GM20431 (cell line): Measurements from ENCODE around the gene BCL2.

ENCODE experiments used
- in situ Hi-C: fragments of 300-500 bp; cut with MseI, MboI; formaldehyde crosslinking; loops from one replicate; pipeline ENCODE4 v1.15.0; 2020; ENCODE audit warnings: low sequenced_read_pairs; ENCODE audit not compliant: unreplicated experiment

BCL2 gene

DNA sequence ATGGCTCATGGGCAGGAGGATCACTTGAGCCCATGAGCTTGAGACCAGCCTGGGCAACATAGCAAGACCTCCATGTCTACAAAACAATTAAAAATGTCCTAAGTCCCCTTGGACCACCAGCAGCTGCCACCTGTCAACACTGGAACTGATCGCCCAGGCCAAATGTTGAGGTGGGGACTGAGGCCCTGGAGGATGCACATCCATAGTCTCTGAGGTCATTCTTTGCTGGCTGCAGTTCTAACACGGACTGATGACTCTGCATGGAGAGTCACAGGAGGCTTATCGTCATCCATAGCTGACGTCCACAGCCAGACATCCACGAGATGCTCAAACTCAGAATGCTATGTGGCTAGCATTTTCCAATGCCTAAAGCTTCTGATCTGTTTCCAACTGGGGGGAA is 151.3 kb downstream of the BCL2 start:
- in situ Hi-C loops = no loop called here

DNA sequence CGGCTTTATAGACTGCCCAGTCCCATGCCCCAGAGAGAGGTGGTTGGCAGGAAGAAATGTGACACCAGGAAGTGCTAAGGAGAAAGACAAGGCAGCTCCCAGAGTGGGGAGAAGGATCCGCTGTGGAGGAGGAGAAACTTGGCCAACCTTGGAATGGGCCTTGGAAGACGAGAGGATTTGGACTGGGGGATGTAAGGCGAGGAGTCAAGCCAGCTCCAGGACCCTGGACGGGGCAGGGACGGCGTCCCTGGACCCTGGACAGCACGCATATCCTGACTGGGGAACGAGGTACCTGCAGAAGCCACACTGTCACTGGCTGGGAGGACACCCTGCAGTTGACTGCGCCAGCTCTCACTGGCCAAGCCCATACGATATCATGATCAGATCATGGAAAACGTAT is 153.4 kb downstream of the BCL2 start:
- in situ Hi-C loops = no loop called here

DNA sequence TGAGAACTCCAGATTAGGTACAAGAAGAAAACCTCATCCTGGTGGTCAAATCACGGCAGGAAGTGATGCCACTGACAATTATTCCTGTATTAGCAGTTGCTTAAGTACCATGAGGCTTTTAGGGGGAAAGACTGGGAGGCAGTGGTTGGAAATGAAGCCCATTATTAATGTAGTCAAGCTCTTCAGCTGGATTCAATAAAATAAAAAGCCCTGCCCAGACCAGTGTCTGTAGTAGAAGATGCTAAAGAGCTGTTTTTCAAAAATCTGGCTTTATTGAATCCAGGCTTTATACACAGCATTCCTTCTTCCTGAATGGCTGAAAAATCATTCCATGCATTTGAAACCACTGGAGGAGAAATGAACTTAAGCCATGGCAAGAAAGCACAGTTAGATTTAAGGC is 155.2 kb downstream of the BCL2 start:
- in situ Hi-C loops = no loop called here

DNA sequence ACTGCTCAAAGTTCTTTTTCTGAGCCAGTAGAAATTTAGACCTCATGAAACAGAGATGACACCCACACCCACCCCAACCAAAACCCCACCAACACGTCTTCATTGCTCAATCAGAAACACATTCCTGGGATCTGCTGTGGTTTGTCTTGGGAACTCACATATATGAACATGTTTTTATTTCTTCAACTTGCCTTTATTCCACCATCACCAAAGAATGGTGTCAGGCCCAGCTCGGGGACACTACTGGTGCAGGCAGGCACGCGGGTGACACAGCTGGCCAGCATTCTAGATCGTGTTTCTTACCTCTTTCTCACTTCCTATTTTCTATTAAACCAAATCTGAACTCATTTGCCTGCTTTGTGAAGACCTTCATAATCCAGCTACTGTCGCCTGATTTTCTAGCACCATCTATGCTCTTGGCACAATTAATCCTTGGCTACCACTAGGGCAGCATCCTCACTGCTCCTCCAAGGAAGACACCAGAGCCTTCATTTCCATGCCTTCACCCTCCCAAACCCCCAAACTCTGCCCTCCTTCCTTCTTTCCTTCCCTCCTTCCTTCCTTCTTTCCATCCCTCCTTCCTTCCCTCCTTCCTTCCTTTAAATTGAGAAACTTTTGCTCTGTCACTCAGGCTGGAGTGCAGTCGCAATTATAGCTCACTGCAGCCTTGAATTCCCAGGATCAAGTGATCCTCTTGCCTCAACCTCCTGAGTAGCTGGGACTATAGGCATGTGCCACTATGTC is 157.1 kb downstream of the BCL2 start:
- in situ Hi-C loops = no loop called here

DNA sequence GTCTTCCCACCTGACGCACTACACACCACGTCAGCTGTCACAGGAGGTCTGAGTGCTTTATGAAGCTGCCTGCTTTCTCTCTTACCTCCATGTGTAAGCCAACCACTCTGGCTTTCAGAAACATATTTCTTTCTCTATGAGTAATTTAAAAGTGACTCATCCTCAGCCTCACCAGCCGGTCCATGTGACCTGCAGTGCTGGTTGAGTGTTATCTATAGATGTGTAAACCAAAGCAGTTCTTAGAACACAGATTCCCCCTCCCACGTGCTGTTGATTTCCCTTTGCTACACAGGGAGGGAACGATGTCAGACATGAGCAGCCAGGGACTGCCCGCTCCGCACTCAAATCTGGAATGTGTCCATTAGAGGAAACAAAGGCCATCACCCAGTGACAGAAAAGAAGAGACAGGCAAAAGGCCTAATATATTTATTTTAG is 157.8 kb downstream of the BCL2 start:
- in situ Hi-C loops = no loop called here

DNA sequence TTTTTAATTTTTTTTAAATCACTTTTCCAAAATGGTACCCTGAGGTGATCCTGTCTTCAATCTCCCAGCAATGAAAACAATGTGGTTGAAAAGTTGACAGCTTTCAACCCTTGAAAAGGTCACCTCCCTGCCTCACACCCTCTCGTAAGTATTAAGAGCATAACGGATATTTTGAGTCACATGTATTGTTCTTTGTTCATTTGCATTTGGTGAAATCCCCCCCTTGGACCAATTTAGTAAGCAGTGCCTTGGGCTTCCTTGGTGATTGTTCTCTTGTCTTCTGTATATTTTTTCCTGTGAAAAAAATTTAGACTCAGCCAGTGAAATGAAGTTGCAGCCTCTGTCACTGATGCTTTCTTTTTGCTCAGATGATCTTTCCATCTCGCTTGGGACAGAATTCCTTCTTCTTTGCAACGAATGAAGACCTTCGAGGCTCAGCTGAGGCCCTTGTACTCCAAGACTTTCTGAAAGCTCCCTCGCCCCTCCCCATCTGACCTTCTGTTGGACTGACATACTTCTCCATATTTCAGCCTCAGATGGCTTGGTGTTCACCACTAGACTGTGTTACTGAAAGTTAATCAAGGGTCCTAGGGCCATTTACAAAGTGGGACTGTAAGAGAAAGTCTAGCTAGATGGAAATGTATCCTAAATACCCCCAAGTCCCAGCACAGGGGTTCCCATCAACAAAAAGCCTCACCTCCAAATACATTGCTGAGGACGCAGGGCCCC is 158.4 kb downstream of the BCL2 start:
- in situ Hi-C loops = no loop called here

DNA sequence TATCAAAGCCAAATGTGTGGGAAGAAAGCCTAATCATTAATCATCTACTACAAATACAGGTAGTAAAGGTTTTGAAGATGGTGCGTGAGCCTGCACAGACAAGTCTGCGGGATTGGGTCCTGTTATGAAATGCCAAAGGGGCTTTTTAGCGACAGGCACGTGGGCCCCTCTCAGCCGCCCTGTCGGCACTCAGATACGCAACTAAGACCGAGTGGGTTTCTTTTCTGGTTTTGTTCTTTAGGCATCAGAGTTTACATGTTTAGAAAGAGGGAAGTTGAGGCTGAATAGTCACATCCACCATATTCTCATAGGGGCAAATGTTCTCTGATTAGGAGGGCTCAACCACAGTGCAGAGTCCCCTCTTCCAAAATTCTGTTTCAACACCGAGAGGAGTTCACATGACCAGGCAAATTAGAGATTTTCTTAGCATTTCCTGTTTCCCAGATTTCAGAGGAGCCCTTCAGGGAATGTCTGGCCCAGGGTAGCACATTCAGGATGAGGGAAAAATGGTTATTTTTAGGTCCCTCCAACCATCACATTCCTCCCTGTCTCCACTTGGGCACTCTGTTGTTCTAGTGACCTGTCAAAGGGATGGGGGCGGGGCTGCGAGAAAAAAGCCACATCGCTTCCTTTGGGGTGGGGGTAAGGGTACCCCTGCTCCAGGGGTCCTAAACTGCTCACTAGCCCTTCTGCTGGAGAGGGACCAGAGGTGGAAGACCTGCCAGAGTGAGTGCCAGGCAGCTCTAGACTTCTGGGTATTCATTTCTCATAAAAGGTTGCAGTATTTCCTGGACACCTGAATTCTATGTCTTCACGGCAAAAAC is 159.2 kb downstream of the BCL2 start:
- in situ Hi-C loops = no loop called here

DNA sequence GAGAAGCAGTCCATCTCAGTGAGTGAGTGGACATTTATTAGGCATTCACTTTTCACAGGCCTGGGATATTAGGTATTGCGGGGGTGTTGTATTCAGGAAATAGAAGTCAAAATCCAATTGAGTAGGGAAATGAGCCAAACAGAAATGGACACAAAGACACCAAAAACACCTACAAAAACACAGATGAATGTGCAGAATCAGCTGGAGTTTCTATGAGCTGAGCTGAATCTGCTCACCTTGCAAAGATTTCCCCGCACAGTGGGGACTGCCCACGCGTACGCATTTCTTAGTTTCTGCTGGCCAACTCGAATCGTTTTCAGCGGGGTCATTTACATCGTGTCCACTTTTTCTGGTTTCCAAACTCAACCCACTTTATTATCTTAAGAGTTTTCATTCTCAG is 160.0 kb downstream of the BCL2 start:
- in situ Hi-C loops = no loop called here

DNA sequence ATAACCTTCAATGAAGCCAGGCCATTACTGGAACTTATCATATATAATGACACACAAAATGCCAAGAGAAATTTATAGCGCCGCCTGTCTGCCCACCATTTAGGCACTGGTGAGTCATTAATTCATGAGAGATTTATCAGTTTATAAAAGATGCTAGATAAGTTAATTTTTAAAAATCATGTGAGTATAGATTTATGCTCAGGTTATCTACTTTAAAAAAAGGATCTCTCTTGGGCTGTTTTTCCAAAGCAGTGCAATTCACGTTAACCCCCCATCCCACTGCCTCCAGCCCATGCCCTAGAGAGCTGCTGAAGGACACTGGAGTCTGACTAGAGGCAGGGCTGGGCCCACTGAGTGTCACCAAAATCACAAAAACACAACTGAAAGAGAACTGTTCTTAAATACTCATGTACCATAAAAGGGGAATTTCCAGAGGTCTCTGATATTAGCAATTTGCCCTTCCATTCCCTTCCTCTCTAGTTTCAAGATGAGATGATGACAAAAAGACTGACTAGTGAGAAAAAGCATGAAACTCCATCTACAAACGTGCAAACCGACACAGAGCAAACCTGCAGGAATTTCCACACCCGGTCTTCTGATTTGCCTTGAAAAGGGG is 160.8 kb downstream of the BCL2 start:
- in situ Hi-C loops = no loop called here

DNA sequence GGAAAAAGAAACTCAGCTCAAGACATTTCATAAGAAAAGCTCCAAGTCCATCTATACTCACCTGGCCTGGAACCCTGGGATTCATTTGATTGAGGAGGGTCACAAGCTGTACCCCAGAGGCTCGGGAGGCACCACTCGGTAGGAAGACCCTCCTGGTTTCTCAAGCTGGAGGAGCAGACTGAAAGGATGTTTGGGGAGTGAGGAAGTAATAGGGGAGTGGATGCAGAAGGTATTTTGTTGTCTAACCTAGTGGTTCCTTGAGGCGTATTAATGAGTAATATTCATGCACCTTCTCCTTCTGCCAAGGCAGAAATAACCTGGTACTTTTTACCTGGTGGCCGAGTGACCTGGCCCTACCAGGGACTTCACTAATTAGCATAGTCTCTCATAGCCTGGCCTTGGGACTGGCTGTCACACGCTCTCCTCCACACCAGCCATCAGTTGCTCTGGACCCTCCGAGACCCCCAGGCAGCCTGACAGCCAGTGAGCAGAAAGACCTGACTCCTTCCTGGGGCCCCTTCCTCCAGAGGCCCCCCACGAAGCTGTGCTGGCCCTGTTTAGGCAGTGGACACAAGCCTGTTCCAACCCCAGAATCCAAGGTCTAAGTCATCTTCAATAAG is 161.4 kb downstream of the BCL2 start:
- in situ Hi-C loops = no loop called here

DNA sequence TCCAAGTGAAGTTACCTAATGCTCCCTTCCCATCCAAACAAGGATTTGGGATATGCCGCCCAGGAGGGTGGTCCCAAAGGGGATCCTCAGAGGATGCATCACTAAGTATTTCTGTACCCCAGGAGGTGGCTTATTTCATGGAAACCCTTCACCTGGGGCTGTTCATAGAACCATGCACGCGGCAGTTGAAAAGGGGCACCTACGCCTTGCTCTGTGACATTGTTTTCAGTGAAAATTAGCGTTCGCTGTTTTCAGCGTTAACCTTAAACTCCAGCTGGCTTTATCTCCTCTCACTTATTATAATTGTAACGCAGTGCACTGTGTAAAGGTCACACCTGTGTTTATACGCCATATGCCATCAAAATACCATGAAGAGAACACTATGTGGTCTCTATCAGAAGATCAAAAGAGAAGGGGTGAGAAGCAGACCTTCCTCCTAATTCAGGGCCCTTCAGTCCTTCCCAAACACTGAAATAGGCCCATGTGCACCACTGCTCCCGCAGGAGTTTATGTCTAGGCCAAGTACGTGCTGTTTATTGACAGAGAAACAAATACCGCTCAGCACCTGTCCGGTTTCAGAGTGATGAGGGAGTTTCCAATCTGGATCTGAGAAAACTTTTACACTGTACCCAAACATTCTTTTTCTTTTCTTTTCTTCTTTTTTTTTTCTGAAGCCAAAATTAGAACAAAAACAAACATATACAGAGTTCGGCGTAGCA is 162.1 kb downstream of the BCL2 start:
- in situ Hi-C loops = no loop called here

DNA sequence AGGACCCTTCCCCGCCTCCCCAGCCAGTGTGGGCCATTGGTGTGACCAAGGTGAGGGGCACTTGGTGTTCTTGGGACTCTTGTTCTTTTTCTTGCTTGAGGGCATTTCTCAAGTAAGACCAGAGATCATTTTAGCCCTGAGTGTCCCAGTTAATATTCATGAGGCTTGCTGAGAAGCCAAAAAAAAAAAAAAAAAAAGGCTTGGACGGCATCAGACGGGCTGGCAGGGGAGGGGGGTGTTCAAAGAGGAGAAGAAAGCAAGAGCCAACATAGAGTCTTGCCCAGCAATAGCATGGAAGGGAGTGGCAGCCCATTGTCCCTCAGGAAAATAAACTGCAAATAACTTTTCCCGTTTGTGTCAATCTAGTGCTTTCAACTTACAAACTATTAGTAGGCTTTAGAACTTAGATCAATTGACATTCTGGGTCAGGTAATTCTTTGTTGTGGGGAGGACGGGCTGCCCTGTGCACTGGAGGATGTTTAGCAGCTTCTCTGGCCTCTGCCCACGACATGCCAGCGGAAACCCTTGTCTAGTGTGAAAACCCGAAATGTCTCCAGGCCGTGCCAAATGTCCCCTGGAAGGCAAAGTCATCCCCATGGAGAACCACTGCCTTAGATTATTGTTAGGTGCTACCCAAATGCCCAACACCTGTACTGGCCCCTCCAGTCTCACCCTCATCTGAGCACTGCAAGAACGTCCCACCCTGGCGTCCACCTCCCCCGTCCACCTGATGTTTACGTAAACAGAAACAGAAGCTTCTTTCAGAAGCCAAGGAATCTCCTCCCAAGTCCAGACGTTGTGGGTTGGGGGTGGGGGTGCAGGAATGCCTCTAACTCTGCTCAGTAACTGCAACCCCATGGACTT is 163.4 kb downstream of the BCL2 start:
- in situ Hi-C loops = no loop called here

DNA sequence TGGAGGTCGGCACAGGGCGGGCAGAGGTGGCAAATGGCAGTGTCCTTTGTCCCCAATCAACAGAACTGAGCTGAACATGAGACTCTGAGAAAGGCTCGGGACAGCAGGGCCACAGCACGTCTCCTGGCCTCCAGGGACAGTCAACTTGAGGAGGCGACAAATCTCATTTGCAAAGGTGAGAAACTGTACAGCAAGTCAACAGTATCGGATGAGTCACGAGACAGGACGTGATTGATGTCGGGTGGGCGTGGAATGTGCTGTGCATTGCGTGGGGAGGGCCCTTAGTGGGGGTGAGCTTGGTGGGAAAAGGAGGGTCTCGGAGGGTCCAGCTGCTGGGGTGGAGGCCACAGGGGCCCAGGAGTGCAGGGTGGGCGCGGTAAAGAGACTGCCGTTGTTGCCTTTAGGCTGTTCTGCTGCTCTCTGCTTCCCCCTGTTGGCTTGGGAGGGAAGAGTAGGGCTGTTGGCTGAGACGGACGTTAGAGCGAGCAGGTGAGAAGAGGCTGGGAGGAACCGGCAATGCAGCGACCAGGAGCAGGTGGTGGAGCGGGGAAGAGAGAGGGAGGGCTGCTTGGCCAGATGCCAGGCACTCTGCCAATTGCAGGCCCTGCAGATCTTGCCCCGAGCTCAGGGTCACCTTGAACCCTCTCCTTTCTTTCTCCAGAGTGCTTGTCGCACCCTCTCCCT is 164.3 kb downstream of the BCL2 start:
- in situ Hi-C loops = no loop called here

DNA sequence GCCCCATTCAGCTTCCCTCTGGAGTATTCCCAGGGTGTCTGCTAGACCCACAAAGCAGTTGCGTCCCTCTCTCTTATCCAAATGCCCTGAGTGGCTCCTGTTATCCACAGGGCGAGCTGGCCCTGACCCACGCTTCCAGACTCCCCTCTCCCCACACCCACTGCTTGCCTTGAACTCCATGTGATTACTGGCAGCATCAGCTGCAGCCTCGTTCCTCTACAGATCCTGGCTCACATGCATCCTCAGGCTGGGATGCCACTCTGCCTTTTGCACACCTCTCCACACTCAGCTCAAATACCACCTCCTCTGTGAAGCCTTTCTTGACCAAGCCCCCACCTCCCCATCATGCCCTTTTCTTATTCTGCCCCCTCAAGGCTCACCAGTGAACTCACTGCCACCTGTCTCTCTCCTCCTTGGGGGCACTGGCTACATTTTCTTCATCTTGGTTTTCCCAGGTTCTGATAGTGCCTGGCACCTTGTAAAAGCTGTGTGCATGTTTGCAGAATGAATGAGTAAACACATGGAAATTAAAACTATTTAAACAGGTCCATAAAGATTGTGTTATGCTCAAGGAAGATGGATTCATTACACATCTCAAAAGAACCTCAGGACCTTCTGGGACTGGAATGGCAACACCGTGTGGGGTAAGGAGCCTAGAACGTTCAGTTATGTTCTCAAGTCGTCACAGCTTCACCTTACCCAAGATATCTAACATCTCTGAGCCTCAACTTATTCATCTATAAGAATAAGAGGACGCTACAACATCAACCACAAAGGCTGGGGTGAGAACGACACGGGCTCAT is 165.0 kb downstream of the BCL2 start:
- in situ Hi-C loops = no loop called here

DNA sequence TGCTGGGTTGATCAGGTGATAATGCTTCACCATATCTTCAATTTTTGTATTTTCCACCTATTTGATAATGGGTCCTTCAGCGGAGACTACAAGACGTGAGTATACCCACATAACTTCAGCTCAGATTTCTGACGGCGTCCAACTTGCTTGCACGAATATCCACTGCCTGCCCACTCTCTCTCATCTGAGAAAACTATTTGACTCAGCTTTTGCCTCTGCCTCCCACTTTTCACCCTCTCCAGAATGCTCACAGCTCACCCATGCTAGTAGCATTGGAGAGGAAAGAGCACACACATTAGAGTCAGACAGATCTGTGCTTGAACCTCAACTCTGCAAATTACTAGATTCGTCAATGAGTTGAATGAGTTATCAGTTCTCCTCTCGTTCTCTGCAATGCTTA is 166.8 kb downstream of the BCL2 start:
- in situ Hi-C loops = no loop called here

DNA sequence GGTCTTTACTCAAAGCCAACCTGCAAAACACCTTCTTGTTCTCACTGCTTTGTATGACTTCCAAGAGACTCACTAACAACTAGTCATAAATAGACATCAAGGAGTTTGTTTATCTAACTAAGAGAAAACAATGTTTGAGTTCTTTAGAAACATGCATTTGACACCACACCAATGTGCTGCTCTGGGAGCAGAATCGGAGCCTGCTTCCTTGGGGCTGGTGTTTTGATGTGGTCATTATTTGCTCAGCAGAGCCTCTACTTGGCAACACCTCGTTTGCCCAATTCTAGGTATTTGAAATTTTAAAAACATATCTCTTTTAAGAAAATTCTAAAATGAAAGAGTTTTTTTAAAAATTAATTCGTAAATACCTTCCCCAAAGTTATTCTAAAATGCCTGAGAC is 167.5 kb downstream of the BCL2 start:
- in situ Hi-C loops = no loop called here

DNA sequence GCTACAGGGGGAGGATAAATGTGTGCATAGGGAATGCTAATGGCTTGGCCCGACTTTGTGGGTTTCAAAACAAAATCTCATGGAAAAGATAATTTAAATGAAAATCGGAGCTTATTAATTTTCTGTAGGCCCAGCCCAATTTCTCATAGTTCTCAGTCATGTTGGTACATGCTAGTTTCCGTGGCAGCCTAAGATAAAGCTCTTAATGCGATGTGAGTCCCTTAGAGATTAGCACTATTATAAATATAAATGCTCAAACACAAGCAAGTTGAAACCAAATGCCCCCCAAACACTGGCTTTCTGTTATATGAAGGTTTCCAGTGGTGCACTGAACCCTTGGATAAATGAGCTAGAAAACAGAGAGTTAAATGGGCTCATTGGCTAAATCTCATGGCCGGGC is 168.0 kb downstream of the BCL2 start:
- in situ Hi-C loops = no loop called here
